ENCODE data around the gene APIP. TPM values are rescaled to one million over a fixed set of nuclear protein-coding genes. Genes with fewer than 3 reads are reported as not detected.

Gene APIP
- total and polyA plus RNA-seq, 2 of the 8 experiments (the other 6 are each of a cell fraction or from before 2014, with no cell fraction given): 10.4 to 25.7 TPM

- FAIRE-seq: no peak
- no peaks in the 10 kb centered on the region for H3K23me2 ChIP-seq (ENCODE audit: low read depth, low read length)
Observed at GRCh38 chr11:34860034-34860433, 56.1 kb downstream of the APIP start.

More at GRCh38 chr11:34860034-34860433, 56.1 kb downstream of the APIP start:
- Histone ChIP-seq H2BK15ac (ENCODE audit: low read length) (no peak overlapping the region), H2BK120ac (replicated peaks; ENCODE audit: low read depth, low read length) (no peak overlapping the region), H3K79me2 (ENCODE audit: control insufficient read depth in 1 of 2, insufficient read depth in 2 of 2, low read length in 2 of 2) (no peaks in the 10 kb centered on the region), H2BK20ac (ENCODE audit: low read length) (no peak overlapping the region), H3K14ac (ENCODE audit: insufficient read length) (no peak overlapping the region), H3K4me3 (ENCODE audit: extremely low read depth in 1 of 4, insufficient read depth in 2 of 4, low read depth in 3 of 4, low read length in 4 of 4) (no peak overlapping the region), H4K20me1 (replicated peaks in 1 of 2; ENCODE audit: control insufficient read depth in 1 of 2, insufficient read depth in 2 of 2, low read length in 2 of 2) (no peaks in the 10 kb centered on the region), H3K56ac (replicated peaks; ENCODE audit: insufficient read length, low read depth, low read length) (no peak overlapping the region), H4K91ac (replicated peaks; ENCODE audit: insufficient read length, low read length) (no peak overlapping the region), H3K27ac (ENCODE audit: low read depth, low read length) (no peak overlapping the region), H3K9me3 (ENCODE audit: insufficient read depth in 2 of 2, low read depth in 1 of 2, low read length in 1 of 2) (no peaks in the 10 kb centered on the region), H3K9ac (replicated peaks in 1 of 4; ENCODE audit: extremely low read depth in 1 of 4, low read depth in 3 of 4, low read length in 3 of 4) (no peak overlapping the region), H3K23ac (ENCODE audit: insufficient read length) (no peak overlapping the region), H3K36me3 (ENCODE audit: control insufficient read depth in 2 of 4, insufficient read depth in 4 of 4, low read length in 3 of 4) (no peaks in the 10 kb centered on the region), H4K5ac (ENCODE audit: insufficient read length, low read depth, low read length) (no peak overlapping the region), H2BK5ac (ENCODE audit: low read depth, low read length) (no peak overlapping the region), H4K8ac (ENCODE audit: extremely low read depth, insufficient read depth, low read length) (no peak overlapping the region), H2AFZ (ENCODE audit: low read length) (no peak overlapping the region), H3K18ac (ENCODE audit: extremely low read depth, low read length) (no peak overlapping the region), H3K4me2 (ENCODE audit: insufficient read depth in 1 of 2, low read depth in 2 of 2, low read length in 2 of 2) (no peak overlapping the region), H3K79me1 (ENCODE audit: low read depth, low read length) (no peaks in the 10 kb centered on the region), H3K4ac (replicated peaks; ENCODE audit: insufficient read length, low read depth, low read length) (no peak overlapping the region), H3K27me3 (replicated peaks in 1 of 4; ENCODE audit: control insufficient read depth in 3 of 4, extremely low read depth in 1 of 4, insufficient read depth in 3 of 4, low read length in 3 of 4) (no peaks in the 10 kb centered on the region), H3K4me1 (replicated peaks in 1 of 4; ENCODE audit: control insufficient read depth in 3 of 4, insufficient read depth in 4 of 4, low read length in 3 of 4) (peaks cover 0 to 3% (median 0%) of the 10 kb centered on the region in 4 experiments; a peak in 1 of 7 replicates), H2AK5ac (ENCODE audit: low read depth, low read length) (no peak overlapping the region), H2BK12ac (ENCODE audit: low read depth, low read length) (no peak overlapping the region)
- CTCF ChIA-PET (ENCODE audit: partially characterized antibody): interaction anchor here (1.3 to 1.9 kb wide), 2 partner anchors 9 to 19 kb away, joined by 7 to 8 read pairs; no protein-coding TSS in a partner anchor
- TF ChIP-seq CBX8 (IDR thresholded peaks at IDR 0.05; ENCODE audit: borderline replicate concordance, low read depth, low read length): no peak
- TF ChIP-seq CREB1 (IDR thresholded peaks at IDR 0.05): no peak
- TF ChIP-seq ATF2 (IDR thresholded peaks at IDR 0.05; ENCODE audit: low read length): no peak
- no peak for TF ChIP-seq CHD1 (IDR thresholded peaks at IDR 0.05; ENCODE audit: low read depth, low read length)
- TF ChIP-seq NRF1 (IDR thresholded peaks at IDR 0.05; ENCODE audit: low read depth, low read length): no peak
- no peak for TF ChIP-seq RBBP5 (IDR thresholded peaks at IDR 0.05; ENCODE audit: borderline replicate concordance, low read depth, low read length)
- no peak for TF ChIP-seq EGR1 (IDR thresholded peaks at IDR 0.05; ENCODE audit: borderline replicate concordance, low read depth, low read length)
- POLR2A ChIA-PET (ENCODE audit: partially characterized antibody): no interaction called here
- 76% methylated on average over 4 of the region's 4 CpGs; no CpG with 5 or more reads in 1 of the 2 experiments for WGBS, 2 experiments (ENCODE audit: extremely low coverage in 1 of 2, insufficient coverage in 1 of 2, insufficient read length in 1 of 2, insufficient replicate concordance in 2 of 2, low coverage in 1 of 2, low lambda C conversion rate in 2 of 2, missing lambda C conversion rate in 1 of 2)
- no peak for DNase-seq (ENCODE audit: low read depth in 1 of 2, low spot score in 2 of 2)
